Kidney tubule cell (primary cell): ENCODE measurements around the gene LATS2.
"Not testable (repeated sequence)": the region's sequence is repeated elsewhere in the genome, so short reads cannot be mapped to it uniquely, and the experiment has no call there.

ENCODE experiments used
- DNase-seq: peaks from one replicate; pipeline ENCODE4 v3.0.0-alpha.2; 2018; ENCODE audit warnings: low spot score

LATS2 gene

DNA sequence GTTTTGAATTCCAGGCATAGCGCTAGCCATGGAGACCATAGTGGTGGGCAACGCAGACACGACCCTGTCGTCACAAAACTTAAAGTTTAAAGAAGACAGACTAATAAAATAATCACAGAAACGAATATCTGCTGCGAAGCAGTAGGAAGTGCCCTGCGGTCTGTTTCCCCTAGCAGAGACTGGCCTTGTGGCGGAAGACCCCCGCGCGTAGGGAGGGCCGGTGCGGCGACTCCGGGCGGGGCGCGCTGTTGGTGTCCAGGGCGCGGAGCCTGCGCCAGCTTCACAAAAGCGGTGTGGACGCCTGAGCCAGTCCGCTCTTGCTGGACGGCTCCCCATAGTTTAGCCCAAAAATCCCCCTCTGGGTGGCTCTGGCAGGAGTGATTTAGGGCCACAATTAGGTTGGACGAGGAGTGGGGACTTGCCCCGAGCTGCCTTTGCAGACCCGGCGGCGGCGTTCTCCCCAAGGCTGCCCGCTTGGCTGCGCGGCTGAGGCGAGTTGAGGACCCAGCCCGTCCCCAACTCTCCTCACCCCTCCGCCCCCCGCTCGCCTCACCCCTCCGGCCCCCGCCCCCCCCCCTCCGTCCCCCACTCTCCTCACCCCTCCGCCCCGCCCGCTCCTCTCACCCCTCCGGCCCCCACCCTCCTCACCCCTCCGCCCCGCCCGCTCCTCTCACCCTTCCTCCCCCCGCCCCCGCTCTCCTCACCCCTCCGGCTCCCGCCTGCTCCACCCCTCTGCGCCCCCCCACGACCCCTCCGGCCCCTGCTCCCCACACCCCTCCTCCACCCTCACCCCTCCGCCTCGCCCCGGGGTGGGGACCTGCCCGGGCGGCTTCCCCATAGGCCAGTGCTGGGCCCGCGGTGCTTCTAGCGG lies 14.2 kb upstream of the LATS2 start:
- DNase-seq: no peak

DNA sequence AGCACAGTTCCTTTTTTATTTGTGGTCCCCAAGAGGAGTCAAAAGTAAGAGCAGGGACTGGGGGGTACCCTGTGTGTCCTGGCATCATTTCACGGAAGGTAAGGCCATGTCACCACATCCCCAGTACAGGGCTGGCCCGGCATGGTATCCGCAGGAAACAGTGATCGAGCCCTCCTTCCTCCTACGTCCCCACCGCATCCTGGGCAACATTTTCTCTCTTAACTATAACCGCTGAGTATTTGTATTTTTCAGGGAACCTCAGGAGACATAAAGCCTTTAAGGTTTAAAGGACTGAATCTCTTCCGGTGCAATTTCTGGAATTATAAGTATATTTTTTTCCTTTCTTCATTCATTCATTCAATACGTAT lies 13.6 kb upstream of the LATS2 start:
- DNase-seq: no peak

GRCh38 chr13:21074546-21074945 lies 13.2 kb upstream of the LATS2 start:
- DNase-seq: no peak

DNA sequence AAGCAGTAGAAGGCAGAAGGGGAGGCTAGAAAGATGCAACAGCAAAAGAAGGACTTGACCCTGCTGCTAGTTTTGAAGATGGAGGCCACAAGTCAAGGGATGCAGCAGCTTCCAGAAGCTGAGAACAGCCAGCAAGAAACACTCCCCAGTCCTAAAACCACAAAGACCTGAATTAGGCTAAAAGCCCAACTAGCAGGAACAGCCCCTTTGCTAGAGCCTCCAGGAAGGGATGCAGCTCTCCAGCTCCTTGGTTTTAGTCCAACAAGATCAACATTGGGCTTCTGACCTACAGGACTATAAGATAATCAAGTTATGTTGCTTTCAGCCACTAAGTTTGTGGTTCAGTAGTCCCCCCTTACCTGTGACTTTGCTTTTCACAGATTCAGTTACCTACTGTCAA lies 10.5 kb upstream of the LATS2 start:
- no peak for DNase-seq

- no peak for DNase-seq
Measured at GRCh38 chr13:21071015-21071414, 9.6 kb upstream of the LATS2 start.

- DNase-seq: peak; percentile 81
Measured at GRCh38 chr13:21069561-21070004, 8.2 kb upstream of the LATS2 start.

- DNase-seq: no peak
Measured at GRCh38 chr13:21067848-21068247, 6.5 kb upstream of the LATS2 start.

GRCh38 chr13:21066946-21067345 lies 5.6 kb upstream of the LATS2 start:
- no peak for DNase-seq

- DNase-seq: no peak
Measured at GRCh38 chr13:21065686-21066085, 4.3 kb upstream of the LATS2 start.

- no peak for DNase-seq
Measured at GRCh38 chr13:21063031-21063430, 1.6 kb upstream of the LATS2 start.

GRCh38 chr13:21060338-21061028 lies 903 bp downstream of the LATS2 start:
- DNase-seq: peak; percentile 54

- no peak for DNase-seq
Measured at GRCh38 chr13:21059641-21060337, 1.6 kb downstream of the LATS2 start.

DNA sequence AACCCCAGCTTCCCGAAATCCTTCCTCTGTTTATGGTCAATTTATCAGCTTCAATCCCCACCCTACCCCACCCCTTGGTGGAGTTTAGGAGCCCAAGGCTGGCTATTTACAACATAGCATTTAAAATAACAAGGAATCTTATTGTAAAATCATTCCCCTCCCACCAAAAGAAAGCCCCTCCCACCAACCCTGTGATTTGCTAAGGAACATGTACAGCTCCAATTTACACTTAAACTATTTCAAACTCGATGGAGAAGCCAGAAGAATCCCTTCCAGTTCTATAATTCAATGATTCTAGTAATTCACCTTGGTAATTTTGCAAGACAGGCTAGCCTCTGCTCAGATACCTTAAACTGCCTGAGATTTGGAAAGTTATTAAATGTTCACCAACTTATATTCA lies 3.0 kb downstream of the LATS2 start:
- no peak for DNase-seq

DNA sequence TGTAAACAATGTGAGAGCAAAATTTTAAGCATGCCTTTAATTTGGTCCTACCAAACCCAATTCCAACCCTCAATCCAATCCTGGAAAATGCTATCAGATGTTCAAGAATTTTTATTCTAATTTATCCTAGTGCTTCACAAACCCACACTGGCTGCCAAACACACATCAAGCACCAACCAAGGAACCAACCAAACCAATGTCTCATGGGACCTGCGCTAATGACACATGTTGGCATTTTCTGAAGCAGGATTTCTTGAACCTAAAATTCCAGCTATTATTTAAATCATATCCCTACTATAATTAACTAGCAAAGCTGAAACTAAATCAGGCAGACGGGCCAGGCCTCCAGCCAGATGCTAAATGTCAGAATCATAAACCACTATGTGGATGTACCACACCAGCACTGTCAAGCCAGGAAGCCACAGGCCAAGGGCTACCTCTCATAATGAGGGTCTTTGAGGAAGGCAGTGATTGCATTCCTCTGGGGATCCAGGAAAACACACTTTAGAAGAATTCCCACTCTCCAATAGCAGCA lies 5.8 kb downstream of the LATS2 start:
- no peak for DNase-seq

- no peak for DNase-seq
Measured at GRCh38 chr13:21055016-21055415, 6.4 kb downstream of the LATS2 start.

DNA sequence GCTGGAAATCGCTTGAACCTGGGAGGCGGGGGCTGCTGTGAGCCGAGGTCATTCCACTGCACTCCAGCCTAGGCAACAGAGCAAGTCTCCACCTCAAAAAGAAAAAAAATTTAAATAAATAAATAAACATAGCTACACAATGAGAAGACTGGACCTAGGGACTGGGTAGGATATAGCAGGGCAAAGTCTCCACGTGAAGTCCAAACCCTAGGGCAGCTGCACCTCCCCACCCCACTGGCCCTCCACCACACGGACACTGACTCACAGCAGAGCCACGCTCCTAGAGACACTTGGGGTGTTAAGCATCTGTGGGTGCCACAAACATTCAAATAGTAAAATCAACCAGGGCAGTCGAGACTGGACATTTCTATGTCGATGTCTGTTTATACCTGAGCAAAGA lies 7.1 kb downstream of the LATS2 start:
- DNase-seq: no peak

DNA sequence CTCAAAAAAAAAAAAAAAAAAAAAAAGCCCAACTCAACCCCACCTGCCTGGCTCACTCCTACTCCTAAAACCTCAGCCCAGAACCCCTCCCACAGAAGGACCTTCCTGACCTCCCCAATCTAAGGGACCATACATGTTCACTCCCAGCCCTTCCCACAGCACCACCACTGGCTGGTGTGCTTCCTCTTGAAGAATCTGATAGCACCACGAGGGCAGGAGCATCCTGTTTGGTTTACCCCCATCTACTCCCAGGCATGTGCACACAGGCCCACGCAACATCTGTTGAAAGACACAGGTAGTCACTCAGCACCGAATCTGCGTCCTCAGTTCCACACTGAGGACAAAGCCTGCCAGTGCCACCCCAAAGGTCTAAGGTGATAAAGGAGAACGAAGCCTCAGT lies 8.2 kb downstream of the LATS2 start:
- no peak for DNase-seq

- no peak for DNase-seq
Measured at GRCh38 chr13:21051675-21052074, 9.7 kb downstream of the LATS2 start.

DNA sequence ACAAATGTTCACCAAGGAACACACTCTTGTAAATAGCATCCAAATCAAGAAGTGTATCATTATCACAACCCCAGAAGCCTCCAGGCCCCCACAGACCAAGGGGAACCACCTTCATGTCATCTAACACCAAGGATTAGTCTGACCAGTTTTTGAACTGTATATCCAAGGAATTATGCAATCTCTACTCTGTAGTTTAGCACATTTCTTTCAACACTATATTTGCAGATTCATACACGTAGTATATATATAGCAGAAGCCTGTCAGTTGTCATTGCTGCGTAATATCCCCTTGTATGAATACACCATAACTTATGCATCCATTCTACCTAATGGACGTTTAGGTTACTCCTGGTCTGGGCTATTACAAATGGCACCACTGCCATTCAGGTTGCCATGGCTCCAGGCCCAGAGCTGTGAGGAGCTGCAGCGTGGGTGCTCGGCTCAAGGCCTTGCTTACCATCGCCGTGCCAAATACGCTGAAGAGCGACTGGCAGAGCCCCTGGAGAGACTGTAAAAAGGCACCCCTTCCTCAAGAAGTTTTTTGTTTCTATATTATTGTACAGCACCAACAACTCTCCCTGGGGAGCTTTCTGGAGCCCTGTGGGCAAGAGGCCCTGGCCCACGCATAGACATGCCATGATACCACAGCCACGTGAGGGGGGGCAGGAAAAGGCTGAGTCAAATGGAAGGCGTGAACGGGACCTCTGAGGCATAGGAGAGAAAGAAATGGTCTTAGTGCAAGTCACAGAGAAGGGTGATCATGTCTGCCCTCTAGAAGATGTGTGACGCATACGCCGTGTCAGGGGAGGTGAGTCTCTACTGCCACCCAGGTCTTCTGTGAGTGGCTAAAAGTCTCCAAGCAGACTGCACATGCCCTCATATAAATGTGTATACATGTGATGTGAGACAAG lies 10.8 kb downstream of the LATS2 start:
- peak; percentile 20 for DNase-seq

- not testable (repeated sequence) for DNase-seq
Measured at GRCh38 chr13:21049731-21050130, 11.7 kb downstream of the LATS2 start.

DNA sequence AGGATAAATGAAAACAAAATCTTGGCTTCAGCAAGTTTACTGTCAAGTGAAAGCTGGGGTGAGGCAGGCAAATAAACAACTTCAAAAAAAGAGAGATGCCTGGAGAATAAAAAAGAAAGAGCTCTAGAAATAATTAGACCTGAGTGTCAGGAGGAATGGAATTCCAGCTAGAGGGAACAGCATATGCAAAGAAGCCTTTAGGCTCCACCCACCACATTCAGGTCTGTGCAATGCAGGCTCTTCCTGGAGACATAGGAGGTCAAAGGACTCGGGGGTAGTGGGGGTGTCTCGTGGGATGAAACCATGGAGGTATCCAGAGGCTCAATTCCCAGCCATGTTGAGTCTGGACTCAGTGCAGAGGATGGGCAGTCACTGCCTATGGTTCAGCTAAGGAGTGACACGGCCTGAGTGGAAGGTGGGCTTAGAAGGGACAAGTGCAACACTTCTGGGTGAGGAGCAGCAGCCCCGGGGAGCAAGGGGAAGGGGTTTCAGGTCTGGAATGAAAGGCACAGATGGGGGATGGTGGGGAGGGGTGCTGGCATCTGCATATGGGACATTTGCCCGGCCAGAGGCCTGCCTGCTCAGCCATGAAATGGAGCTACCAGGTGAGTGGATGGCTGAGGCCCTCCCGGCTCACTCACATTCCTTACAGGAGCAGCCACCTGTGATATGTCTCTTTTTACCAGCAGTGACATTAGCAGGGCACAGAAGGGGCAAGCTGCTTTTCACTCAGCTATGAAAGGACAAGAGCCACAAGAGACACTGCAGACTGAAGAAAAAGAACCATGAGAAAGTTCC lies 12.3 kb downstream of the LATS2 start:
- DNase-seq: peak; percentile 64
